IPS-18a (cell line): ENCODE results near the gene MTOR.
"Not testable (repeated sequence)": the region's sequence is repeated elsewhere in the genome, so short reads cannot be mapped to it uniquely, and the experiment has no call there.

Source experiments
- H3K27ac ChIP-seq: one replicate; pipeline ENCODE4 v1.5.1; 2013; ENCODE audit warnings: low read length
- H3K27me3 ChIP-seq: one replicate; pipeline ENCODE4 v1.6.1; 2013; ENCODE audit warnings: mild to moderate bottlenecking, low read length; ENCODE audit not compliant: control insufficient read depth, insufficient read depth
- H3K36me3 ChIP-seq: one replicate; pipeline ENCODE4 v1.6.1; 2013; ENCODE audit warnings: low read depth, low read length; ENCODE audit not compliant: control insufficient read depth
- H3K4me1 ChIP-seq: one replicate; pipeline ENCODE4 v1.6.1; 2013; ENCODE audit warnings: low read depth, low read length; ENCODE audit not compliant: control insufficient read depth
- H3K4me3 ChIP-seq: one replicate; pipeline ENCODE4 v1.5.1; 2013; ENCODE audit warnings: low read length
- H3K9ac ChIP-seq: one replicate; pipeline ENCODE4 v1.6.1; 2013; ENCODE audit warnings: mild to moderate bottlenecking, low read length, moderate library complexity
- H3K9me3 ChIP-seq: one replicate; pipeline ENCODE4 v1.6.1; 2013; ENCODE audit warnings: low read depth, low read length; ENCODE audit not compliant: control insufficient read depth

The MTOR gene

GRCh38 chr1:11188858-11189451 lies 73.4 kb downstream of the MTOR start, which contains the start of gene ANGPTL7:
Gene ANGPTL7, plus strand, starts transcription at chr1:11189355. Its CDS starts 225 bp downstream, at chr1:11189580.
- Histone ChIP-seq H3K4me1 (no peaks in the 10 kb centered on the region), H3K27me3 (no peaks in the 10 kb centered on the region), H3K9ac (no peak within 1 kb of the TSS), H3K36me3 (peaks cover 38% of the 10 kb centered on the region), H3K4me3 (no peak within 1 kb of the TSS), H3K9me3 (no peaks in the 10 kb centered on the region), H3K27ac (no peak within 1 kb of the TSS)

DNA sequence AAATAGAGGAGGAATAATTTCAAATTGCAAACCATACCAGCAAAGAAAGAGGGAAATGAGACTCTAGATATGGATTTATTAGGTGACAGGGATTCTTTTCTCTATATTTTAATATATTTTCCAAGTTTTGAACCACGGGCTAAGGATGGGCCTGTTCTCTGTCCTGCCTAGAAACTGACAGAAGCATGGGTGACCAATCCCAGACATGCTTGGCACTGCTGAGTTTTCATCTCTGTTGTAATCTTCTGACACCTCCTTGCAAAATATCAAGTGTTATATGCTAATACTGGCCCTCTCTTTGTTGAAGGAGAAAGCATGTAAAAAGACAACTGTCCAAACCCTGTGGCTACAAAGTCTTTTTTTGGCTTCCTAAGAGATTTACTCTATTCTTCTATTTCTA lies 74.0 kb downstream of the MTOR start:
- no peak overlapping the region for H3K9ac ChIP-seq
- no peaks in the 10 kb centered on the region for H3K27me3 ChIP-seq
- peaks cover 33% of the 10 kb centered on the region for H3K36me3 ChIP-seq
- H3K4me3 ChIP-seq: no peak overlapping the region
- H3K27ac ChIP-seq: no peak overlapping the region
- no peaks in the 10 kb centered on the region for H3K9me3 ChIP-seq
- no peaks in the 10 kb centered on the region for H3K4me1 ChIP-seq

DNA sequence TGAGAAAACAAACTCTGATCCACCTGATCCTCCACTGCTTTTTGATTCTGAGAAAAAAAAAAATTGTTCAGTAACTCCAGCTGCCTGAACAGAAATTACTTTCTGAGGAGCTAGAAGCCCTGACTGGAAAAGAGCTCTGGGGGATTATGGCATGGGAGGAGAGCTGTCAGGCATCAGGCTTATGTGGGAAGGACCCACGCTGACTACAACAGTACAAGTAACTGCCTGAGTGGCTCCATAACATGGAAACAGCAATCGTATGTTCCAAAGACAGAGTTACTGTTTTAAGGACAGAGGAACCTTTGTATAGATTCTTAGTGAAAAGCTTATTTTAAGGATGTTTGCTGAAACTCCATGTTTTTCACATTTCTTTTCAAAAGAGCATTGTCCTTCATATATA lies 74.4 kb downstream of the MTOR start:
- Histone ChIP-seq H3K36me3 (peaks cover 32% of the 10 kb centered on the region), H3K27me3 (no peaks in the 10 kb centered on the region)

GRCh38 chr1:11187494-11187893 lies 74.9 kb downstream of the MTOR start:
- Histone ChIP-seq H3K9ac (no peak overlapping the region), H3K27me3 (no peaks in the 10 kb centered on the region), H3K4me1 (no peaks in the 10 kb centered on the region), H3K4me3 (no peak overlapping the region), H3K9me3 (no peaks in the 10 kb centered on the region), H3K36me3 (peaks cover 35% of the 10 kb centered on the region), H3K27ac (no peak overlapping the region)

More for the DNA sequence above, 74.4 kb downstream of the MTOR start:
- H3K4me3 ChIP-seq: no peak overlapping the region
- H3K9me3 ChIP-seq: no peaks in the 10 kb centered on the region
- H3K27ac ChIP-seq: no peak overlapping the region
- H3K4me1 ChIP-seq: no peaks in the 10 kb centered on the region
- no peak overlapping the region for H3K9ac ChIP-seq

DNA sequence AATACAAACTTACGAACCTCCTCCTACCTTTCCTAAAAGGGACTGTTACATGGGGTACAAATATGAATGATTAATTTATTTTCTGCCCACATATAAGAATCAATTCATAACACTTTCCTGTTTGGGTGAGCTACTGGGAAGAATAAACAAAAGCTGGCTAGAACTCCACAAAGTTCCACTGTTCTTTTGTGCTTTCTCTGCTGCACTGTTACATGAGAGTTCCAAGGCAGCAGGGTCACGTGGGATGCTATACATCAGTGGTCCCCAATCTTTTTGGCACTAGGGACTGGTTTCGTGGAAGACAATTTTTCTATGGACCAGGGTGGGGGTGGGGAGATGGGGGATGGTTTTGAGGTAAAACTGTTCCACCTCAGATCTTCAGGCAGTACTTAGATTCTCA lies 75.4 kb downstream of the MTOR start:
- Histone ChIP-seq H3K9me3 (no peaks in the 10 kb centered on the region), H3K27me3 (no peaks in the 10 kb centered on the region), H3K27ac (no peak overlapping the region), H3K4me3 (no peak overlapping the region), H3K4me1 (no peaks in the 10 kb centered on the region), H3K36me3 (peaks cover 34% of the 10 kb centered on the region), H3K9ac (no peak overlapping the region)

GRCh38 chr1:11184973-11185372 lies 77.4 kb downstream of the MTOR start:
- Histone ChIP-seq H3K4me1 (no peaks in the 10 kb centered on the region), H3K9me3 (no peaks in the 10 kb centered on the region), H3K4me3 (no peak overlapping the region), H3K27me3 (no peaks in the 10 kb centered on the region), H3K9ac (no peak overlapping the region), H3K27ac (no peak overlapping the region), H3K36me3 (peaks cover 18% of the 10 kb centered on the region)

GRCh38 chr1:11182884-11183283 lies 79.5 kb downstream of the MTOR start:
- Histone ChIP-seq H3K27ac (no peak overlapping the region), H3K9me3 (no peaks in the 10 kb centered on the region), H3K27me3 (no peaks in the 10 kb centered on the region), H3K4me1 (no peaks in the 10 kb centered on the region), H3K9ac (no peak overlapping the region), H3K36me3 (peaks cover 17% of the 10 kb centered on the region), H3K4me3 (no peak overlapping the region)

DNA sequence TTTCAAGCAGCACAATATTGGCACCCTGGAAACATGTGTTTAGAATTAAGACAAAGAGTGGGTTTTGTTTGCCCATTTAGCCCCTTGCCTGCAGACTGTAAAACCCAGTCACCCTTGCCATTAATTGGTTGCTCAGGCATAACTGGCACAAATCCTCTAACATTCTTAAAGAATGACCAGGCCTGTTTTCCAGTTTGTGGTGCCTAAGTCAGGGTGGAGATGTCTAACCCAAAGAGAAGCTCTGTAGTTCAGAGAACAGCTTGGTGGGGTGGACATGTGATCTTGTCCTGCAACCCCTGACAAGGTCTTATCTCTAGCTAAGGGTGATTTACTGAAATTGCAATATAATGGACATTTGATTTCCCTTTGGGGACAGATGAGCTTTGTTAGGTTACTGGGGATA lies 82.0 kb downstream of the MTOR start:
- Histone ChIP-seq H3K4me3 (no peak overlapping the region), H3K27ac (no peak overlapping the region), H3K9ac (no peak overlapping the region), H3K36me3 (peaks cover 13% of the 10 kb centered on the region), H3K4me1 (no peaks in the 10 kb centered on the region), H3K9me3 (no peaks in the 10 kb centered on the region), H3K27me3 (no peaks in the 10 kb centered on the region)

DNA sequence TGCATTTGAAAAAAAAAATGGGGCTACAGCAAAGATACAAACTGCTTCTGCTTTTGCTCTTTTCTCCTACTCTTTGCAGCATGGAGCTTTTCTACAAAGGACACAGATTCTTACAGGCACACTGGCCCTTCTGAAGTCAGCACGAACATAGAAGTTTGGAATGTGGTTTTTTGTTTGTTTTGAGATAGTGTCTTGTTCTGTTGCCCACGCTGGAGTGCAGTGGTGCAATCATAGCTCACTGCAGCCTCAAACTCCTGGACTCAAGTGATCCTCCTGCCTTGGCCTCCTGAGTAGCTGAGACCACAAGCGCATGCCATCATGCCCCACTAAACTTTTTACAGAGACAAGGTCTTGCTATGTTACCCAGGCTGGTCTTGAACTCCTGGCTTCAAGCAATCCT lies 82.6 kb downstream of the MTOR start:
- H3K36me3 ChIP-seq: peaks cover 13% of the 10 kb centered on the region
- H3K27me3 ChIP-seq, H3K4me3 ChIP-seq, H3K27ac ChIP-seq, H3K4me1 ChIP-seq, H3K9me3 ChIP-seq, H3K9ac ChIP-seq: not testable (repeated sequence)

DNA sequence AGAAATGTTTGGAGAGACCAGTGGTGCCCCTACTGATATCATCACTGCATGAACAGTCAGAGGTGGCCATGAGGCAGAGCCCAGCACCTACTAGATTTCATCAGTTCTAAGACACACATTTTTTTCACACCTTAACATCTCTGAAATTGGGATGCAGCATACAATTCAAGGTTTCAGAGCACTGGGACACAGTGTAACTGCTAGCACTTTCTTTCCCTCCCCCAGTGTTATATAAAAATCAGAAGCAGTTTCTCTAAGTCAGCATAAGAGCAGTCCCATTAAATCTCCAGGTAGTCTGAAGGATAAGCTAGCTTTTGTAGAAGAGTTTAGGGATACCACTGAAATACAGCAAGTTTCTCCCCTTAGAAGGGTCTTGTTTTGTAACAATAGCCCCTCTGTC lies 83.2 kb downstream of the MTOR start:
- Histone ChIP-seq H3K27ac (no peak overlapping the region), H3K36me3 (peaks cover 13% of the 10 kb centered on the region), H3K9ac (no peak overlapping the region), H3K4me3 (no peak overlapping the region), H3K9me3 (no peaks in the 10 kb centered on the region), H3K27me3 (no peaks in the 10 kb centered on the region), H3K4me1 (no peaks in the 10 kb centered on the region)

DNA sequence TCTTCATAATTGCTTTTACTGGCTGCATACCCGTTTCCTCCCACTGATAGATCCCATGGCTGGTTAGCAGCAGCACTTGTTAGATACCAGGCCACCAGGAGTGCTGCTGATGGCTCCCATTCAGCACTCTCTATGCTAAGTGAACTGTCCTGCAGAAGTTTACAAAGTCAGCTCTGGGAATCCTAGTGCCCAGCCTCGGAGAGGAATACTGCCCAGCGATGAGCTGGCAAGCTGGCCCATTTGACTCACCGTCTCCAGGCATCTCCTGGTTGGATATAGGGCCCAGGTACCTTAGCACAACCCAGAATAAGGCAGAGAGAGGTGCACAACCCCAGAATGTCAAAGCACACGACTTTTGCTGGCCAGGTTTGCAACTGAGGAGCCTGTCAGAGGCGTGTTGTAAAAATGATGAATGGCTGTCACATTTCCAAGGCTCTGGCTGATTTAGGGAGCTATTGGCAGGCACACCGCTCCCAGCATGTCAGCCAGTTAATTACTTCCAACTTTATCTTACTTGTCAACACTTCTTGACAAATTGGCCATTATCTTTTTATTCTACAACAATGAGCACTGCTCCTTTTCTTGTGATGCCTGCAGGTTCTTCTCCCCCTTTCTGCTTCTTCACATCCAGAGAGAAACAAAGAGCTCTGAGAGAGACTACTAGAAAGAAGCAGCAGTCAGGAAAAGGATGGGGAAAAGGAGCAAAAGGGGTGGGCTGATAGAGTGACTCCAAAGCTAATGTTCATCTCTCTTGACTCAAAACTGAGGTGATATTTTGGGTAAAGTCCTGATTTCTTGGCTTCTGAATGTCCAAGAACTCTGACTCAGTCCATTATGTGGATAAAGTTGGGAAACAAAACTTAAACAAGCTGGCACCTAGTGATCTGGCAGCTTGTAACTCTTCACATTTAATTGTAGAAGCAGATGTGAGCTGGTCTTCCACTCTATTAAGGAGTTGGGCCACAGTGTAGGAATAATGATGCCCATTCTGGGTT lies 84.0 kb downstream of the MTOR start:
- no peaks in the 10 kb centered on the region for H3K27me3 ChIP-seq
- H3K36me3 ChIP-seq: peaks cover 13% of the 10 kb centered on the region
- H3K4me3 ChIP-seq: no peak overlapping the region
- H3K4me1 ChIP-seq: no peaks in the 10 kb centered on the region
- H3K9ac ChIP-seq: no peak overlapping the region
- no peak overlapping the region for H3K27ac ChIP-seq
- H3K9me3 ChIP-seq: no peaks in the 10 kb centered on the region
